ENCODE data around the gene ITGB5.

- TF ChIP-seq GABPA (IDR thresholded peaks at IDR 0.05 in 1 of 2, conservative IDR thresholded peaks at IDR 0.05 in 1 of 2) (no peak), ATF3 (IDR thresholded peaks at IDR 0.05) (no peak), CTCF (IDR thresholded peaks at IDR 0.05; ENCODE audit: low read depth, low read length, missing input control) (no peak), ZBTB33 (IDR thresholded peaks at IDR 0.05) (no peak), NR2F2 (IDR thresholded peaks at IDR 0.05) (no peak), JUND (IDR thresholded peaks at IDR 0.05) (no peak), TAF1 (conservative IDR thresholded peaks at IDR 0.05) (no peak)
Observed at GRCh38 chr3:124881976-124882697, 5.0 kb downstream of the ITGB5 start.

Measured in liver (tissue), 3 donors.